HG02798 (cell line): ENCODE results near the gene NIT1.
A peak's percentile ranks its signal among the peaks of the same experiment; 100 is the strongest.

Experiments
- ATAC-seq: cut with Tn5 transposase; IDR thresholded peaks from one replicate; pipeline ENCODE4 v1.9.1; 2021; ENCODE audit warnings: mild to moderate bottlenecking; ENCODE audit not compliant: unreplicated experiment, poor library complexity

The NIT1 gene

DNA sequence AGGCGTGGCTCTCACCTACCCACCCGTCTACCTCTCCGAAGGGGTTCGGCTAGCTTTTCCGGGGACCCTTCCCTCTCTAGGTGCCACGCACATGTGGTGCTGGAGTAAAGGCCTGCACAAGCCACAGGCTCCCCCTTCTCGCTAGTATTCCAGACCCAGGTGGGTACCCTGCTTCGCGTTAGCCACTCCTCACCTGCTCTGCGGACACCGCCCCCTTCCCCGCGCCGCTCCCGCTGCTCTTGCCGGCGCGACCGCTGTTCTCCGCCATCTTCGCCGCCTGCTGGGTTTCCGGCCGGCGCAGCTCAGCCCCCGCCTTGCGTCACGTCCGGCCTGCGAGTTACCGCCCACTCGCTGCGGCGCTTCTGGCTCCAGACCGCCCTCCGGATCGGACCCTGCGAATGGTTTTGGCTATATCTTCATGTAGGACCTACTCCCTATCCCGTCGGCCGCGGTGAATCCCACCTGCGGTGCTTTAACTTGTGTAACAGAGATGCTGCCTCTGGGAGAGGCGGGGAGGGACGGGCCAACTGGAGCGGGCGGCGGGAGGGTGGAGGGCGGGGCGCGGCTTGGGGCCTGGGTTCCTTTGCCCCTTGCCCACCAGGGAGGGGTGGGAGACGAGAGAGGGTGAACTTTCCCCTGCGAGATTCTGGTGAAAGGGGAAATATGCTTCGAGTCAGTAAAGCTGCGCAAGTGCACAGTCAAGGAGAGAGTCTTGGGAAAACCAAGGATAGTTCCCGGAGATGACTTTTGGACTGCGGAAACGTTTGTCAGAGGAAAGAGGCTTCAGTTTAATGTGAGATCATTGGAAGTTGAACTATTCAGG lies at the start of gene NIT1, which contains the start of gene PFDN2:
TSS of gene NIT1 (plus strand) at position 347 of the 823 bp plus-strand sequence. CDS start at position 419, 72 bp downstream.
TSS of gene PFDN2 (minus strand) at position 279 of the 823 bp plus-strand sequence. CDS start at position 268, 11 bp downstream.
- ATAC-seq, result peak; percentile 89

DNA sequence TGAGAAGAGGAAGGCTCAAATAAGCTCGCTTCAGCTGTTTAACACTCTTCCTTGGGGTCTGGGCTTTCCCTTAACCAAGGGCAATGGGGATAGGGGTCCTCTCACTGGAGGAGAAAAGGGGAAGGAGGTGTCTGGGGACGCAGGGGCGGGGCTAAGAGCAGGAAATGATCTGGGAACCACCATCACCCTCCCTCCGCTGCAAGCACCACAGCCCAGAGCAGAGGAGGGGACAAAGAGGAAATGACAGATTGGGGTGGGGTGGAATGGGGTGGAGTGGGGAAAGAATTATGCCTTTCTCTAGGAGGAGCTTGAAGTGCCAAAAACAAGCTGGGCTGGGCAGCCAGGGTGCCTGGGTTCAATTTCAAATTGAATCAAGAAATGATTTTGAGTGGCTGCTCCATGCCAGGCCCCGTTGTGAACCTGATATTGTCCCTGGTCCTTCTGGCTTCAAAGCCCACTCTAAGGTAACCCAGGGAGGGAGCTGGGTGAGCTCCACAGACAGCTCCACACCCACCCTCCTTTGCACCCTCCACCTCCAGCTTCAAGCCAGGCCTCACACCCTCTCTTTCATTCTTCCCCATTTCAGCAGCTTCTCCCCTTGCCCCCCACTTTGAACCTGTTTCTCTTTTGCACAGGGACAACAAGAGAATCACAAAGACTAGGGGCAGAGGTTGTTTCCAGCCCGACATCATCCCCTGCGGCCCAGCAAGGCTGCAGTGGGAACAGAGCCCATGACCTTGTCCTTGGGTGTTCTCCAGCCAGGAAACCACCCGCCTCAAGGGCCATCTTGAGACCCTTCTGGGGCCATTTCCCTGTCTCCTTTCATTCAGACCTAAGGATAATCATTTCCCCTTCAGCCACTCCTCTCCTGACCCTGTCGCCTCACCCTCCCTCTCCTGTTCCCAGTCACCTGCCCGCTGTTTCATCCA lies 49.3 kb upstream of the NIT1 start:
- ATAC-seq, result peak; percentile 50

- ATAC-seq, result peak; percentile 1
Observed at GRCh38 chr1:161069241-161069640, 48.7 kb upstream of the NIT1 start.

DNA sequence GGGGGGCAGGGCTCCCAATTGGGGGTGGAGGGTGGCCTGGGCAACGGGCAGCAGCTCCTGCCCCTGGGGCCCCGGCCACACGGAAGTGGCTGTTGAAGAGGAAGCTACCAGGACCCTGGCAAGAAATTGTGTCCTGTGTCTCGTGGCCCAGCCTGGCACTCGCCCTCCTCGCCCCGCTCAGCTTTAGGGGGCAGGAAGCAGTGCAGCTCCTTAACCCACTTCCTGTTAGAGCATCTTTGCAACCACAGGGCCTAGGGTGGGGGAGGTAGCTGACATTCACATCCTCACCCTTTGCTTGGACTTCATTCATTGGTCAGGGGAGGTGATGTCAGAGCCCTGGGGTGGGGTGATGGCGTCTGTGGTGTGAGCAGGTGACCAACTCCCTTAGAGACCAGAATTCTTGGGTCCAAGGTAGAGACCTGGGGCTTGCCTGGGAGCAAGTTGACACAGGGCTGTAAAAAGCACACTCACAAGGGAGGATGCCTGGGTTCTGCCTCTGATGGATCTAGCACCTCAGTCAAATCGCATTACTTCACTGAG lies 48.1 kb upstream of the NIT1 start, which contains the start of gene ARHGAP30:
TSS of gene ARHGAP30 (minus strand) at position 161 of the 540 bp plus-strand sequence. CDS start 267 bp downstream, outside the sequence.
- peak; percentile 88 for ATAC-seq

GRCh38 chr1:161070761-161071160 lies 47.1 kb upstream of the NIT1 start:
- ATAC-seq, result no peak

- ATAC-seq, result no peak
Observed at GRCh38 chr1:161071886-161072371, 46.0 kb upstream of the NIT1 start.

DNA sequence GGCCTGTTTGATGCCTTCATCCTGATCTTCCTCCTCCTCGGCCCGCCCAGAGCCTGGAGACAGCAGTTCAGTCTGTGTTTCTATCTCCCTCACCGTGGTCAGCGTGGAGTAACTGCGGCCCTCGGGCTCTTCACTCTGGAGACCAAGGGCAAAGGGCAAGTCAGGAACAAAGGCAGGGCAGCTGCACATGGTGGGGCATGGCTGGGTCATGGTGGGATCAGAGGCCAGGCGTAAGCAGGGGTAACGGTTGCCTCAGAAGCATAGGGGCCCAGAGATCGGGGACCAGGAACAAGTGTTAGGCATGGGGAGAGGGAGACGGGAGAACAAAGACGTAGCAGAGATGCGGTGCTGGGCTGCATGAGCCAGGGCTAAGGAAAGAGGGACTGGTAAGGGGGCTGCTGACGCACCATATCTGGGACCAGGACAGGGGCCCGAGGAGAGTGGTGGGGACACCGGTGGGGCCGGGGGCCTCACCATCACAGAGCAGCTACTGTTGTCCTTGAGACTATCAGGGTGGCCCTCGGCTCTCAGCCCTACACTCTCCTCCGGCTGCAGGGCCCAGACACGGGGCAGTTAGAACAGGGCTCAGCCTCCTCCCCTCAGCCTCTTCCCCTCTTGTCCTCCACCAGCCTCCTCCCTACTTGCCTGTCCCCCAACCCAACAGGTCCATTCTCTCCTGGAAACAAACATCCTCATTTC lies 45.0 kb upstream of the NIT1 start:
- ATAC-seq, result no peak

- no peak for ATAC-seq
Observed at GRCh38 chr1:161073474-161074121, 44.3 kb upstream of the NIT1 start.

DNA sequence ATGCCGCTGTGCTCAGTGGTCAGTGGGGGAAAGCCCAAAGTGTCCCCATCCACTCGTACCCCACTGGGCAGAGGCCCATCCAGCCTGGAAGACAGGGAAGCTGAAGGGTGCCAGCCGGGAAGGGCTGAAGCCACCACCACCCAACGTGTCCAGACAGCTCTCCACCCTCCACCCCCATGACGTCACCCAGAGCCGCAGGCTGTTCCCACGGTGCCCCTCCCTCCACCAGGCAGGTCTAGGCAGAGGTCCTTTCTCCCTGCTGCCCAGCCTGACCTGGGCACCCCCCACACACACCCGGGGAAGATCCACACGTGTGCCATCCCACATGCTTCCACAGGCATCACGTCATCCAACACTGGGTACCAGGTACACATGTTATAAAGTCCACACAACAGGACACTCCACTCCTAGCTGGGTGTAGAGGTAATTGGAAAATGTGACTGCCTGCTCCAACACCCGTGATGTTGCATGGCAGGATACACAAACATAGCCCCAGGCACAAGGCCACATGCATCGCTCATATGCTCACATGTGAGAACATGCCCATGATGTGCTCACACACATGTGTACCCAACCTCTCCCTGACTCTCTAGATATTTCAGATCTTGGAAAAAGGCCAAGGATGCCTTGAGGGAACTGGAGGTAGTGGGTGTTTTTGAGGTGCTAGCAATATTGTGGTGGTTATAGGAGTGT lies 43.1 kb upstream of the NIT1 start:
- ATAC-seq, result no peak

DNA sequence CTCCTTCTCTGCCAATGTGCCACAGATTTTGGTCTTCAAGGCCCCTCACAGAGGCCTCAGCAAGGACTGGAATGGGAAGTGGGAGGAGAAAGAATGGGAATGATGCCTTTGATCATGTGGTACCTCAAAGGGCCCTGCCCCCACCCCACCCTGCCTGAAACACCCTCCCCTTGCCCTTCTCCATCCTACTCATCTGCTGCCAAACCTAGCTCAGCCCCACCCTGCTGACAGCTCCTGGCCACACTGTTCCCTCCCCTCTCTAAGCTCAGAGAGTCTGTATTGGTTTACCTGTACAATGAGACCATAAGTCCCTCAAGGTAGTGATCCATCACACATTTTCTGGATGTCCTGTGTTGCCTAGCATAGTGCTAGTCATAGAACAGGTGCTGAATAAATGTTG lies 41.5 kb upstream of the NIT1 start:
- ATAC-seq, result no peak

DNA sequence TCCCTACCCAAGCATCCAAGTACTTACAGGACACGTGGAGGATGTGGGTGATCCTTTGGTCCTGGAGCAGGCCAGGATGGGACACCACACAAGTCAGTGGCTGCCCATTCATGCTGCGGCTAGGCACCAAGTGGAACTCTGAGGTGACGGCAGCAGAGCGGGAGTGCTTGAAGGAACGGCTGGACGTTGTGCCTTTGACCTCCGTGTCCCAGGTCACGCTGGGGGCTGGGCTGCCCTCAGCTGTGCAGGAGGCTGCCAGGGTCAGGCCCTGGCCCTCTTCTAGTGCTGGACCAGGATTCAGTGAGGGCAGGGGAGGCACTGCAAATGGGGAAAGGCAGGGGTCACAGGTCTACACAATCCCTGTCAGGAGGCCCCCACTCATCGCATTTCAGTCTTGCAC lies 40.5 kb upstream of the NIT1 start:
- ATAC-seq, result no peak

GRCh38 chr1:161079436-161080110 lies 38.3 kb upstream of the NIT1 start:
- ATAC-seq, result no peak

DNA sequence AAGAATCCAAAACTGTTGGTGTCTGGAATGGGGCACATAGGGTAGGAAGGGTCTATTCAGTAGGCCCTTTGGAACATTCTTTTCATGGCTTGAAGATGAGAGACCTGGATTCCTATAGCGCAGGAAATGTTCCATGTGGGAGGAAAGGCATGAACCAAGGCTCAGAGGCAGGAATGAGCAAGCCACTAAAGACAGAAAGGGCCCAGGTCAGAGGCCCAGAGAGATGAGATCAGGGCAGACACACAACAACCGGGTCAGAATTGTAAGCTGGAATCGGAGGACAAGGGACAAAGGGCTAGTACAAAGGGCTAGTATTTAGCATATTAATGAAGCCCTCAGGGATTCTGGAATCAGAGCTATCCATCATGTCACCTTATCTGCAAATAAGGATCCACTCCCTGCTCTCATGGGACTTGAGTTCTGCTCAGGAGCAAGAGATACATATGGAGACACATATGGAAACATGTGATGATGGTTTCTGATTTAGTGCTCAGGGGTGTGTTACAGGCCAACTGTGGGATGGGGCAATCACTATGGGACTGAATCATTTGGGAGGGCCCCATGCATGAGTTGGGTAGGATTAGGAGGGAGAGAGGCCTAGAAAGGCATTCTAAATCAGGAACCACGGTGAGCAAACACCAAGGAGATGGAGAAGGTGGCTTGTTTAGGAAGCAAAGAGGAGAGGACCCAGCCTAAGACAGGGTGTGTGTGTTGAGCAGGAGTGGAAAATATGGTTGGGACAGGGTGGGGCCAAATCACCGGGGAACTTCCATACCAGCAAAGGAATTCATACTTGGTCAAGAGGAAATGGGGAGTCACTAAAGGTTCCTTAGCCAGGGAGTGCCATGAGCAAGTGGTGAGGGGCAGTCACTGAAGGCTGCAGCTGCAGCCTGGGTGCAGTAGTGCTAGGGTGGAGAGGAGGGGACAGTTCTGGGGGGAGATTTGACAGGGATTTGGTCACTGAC lies 37.2 kb upstream of the NIT1 start:
- no peak for ATAC-seq

DNA sequence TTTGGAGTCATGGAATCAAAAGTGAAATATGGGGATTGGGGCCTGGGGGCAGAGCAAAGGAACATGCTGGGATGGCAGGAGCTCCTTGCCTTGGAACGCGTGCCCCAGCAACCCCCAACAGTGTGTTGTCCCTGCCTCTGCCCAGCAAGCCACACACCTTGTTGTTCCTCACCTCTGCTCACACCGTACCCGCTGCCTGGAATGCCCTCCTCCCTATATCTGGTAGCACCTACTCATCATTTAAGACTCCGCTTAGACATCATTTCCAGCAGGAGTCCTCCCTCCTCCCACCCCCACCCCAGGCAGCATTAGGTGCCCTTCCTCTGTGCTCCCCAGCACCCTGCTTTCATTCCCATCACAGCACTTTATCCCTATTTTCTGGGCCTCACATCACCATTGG lies 36.4 kb upstream of the NIT1 start:
- ATAC-seq, result no peak

DNA sequence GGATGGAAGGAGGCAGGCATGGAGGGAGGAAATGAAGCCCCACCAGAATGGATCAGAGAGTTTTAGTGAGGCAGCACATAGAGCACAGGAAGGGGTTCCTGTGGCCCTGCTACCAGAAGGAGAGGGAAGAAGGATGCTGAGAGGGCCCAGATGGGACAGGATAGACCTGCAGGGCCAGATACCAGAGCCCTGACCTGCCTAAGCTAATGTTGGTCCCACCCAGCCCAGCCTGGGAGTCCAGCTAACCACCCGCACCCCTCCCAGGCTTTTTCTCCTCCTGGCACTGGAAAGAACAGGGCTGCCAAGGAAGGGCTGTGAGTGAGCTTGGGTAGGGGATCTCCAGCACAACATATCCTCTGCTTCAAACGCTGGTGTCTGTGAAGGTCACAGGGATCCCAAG lies 35.4 kb upstream of the NIT1 start:
- ATAC-seq, result no peak

- no peak for ATAC-seq
Observed at GRCh38 chr1:161082996-161083747, 34.7 kb upstream of the NIT1 start.
